K562 (cell line): ENCODE results near the gene FBXW11.

Experiments used
- BHLHE40 ChIP-seq: IDR thresholded peaks from 2 replicates; pipeline ENCODE4 v1.6.1; 2011; ENCODE audit warnings: low read length, improper control_type of control experiment
- CREB3 ChIP-seq: fragments of 450-650 bp; conservative IDR thresholded peaks from 2 replicates; pipeline ENCODE4 v1.6.1; 2016; ENCODE audit warnings: missing genetic modification characterization, low read depth, mild to moderate bottlenecking, missing compliant biosample characterization, moderate library complexity
- E2F5 ChIP-seq: sonication (generic); formaldehyde crosslinking; IDR thresholded peaks from 2 replicates; pipeline ENCODE4 v1.8.0; 2022; ENCODE audit warnings: mild to moderate bottlenecking, missing genetic modification reagents
- JUND ChIP-seq, 2 experiments: IDR thresholded peaks; 2 replicates in 1 of 2; 3 replicates in 1 of 2; pipeline ENCODE4 v1.6.1; 2011; ENCODE audit warnings: borderline replicate concordance in 2 of 2, low read depth in 2 of 2, low read length in 2 of 2, improper control_type of control experiment in 1 of 2, missing biosample characterization in 1 of 2, missing genetic modification characterization in 1 of 2, missing genetic modification reagents in 1 of 2
- KHSRP ChIP-seq: fragments of 450-650 bp; IDR thresholded peaks from 2 replicates; pipeline ENCODE4 v1.6.1; 2017
- MAFK ChIP-seq: IDR thresholded peaks from 2 replicates; pipeline ENCODE4 v1.6.1; 2011; ENCODE audit warnings: low read length, improper control_type of control experiment
- NCOA2 ChIP-seq, 2 experiments: fragments of 450-650 bp; IDR thresholded peaks; 2 replicates each; pipeline ENCODE4 v1.6.1; 2018; ENCODE audit warnings: mild to moderate bottlenecking in 2 of 2, moderate library complexity in 1 of 2; ENCODE audit not compliant: partially characterized antibody in 2 of 2
- PTBP1 ChIP-seq: fragments of 200-400 bp; formaldehyde crosslinking; IDR thresholded peaks from 2 replicates; pipeline ENCODE4 v1.6.1; 2017; ENCODE audit warnings: low read depth, low read length
- SIN3A ChIP-seq, 2 experiments: fragments of 150-350 bp in 1 of 2; IDR thresholded peaks; 2 replicates each; pipeline ENCODE4 v1.6.1; 2011 to 2016; ENCODE audit warnings: borderline replicate concordance in 2 of 2, low read depth in 2 of 2, low read length in 2 of 2, mild to moderate bottlenecking in 2 of 2, moderate library complexity in 2 of 2; ENCODE audit not compliant: control insufficient read depth in 1 of 2
- SMARCA4 ChIP-seq: fragments of 450-650 bp; IDR thresholded peaks from 2 replicates; pipeline ENCODE4 v1.6.1; 2016
- SPI1 ChIP-seq: IDR thresholded peaks from 2 replicates; pipeline ENCODE4 v1.6.1; 2011; ENCODE audit warnings: low read depth, low read length, control low read depth, borderline replicate concordance
- ZNF3 ChIP-seq: fragments of 250-450 bp; sonication (Bioruptor Pico); IDR thresholded peaks from 2 replicates; pipeline ENCODE4 v1.5.0; 2021; ENCODE audit warnings: mild to moderate bottlenecking, moderate library complexity
- TF ChIP-seq, protein P1 (sequence below), 3 experiments: IDR thresholded peaks in 2 of 3; conservative IDR thresholded peaks in 1 of 3; 2 replicates each; pipeline ENCODE4 v1.5.1; 2011 to 2012; ENCODE audit warnings: low read length in 3 of 3, mild to moderate bottlenecking in 3 of 3, control low read depth in 2 of 3, improper control_type of control experiment in 1 of 3, inconsistent platforms in 1 of 3, low read depth in 1 of 3, mixed read lengths in 1 of 3, moderate library complexity in 1 of 3; ENCODE audit not compliant: insufficient read depth in 2 of 3

DNA sequence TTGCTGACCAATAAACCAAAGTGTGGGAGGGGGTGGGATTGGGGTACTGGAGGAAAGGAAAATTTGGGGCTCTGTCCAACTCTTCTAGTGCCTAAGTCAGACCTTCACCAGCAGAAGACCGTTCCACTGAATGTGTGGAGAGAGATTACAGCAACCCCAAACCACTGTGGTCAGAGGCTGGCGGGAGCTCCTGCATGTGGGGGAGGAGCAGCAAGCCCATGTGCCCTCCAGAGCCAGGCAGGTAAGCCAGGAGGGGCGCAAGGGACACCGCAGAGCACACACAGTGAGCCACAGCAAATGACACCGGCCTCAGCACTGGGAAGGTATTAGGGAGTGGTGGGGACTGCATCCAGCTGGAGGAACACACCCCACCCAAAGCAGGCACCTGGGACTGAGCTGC, 158.0 kb downstream of the FBXW11 start:
- no peak for TF ChIP-seq MAFK
- no peak for TF ChIP-seq KHSRP
- no peak for TF ChIP-seq SIN3A (IDR thresholded peaks at IDR 0.05; ENCODE audit: borderline replicate concordance in 2 of 2, control insufficient read depth in 1 of 2, low read depth in 2 of 2, low read length in 2 of 2)
- no peak for TF ChIP-seq NCOA2 (IDR thresholded peaks at IDR 0.05; ENCODE audit: partially characterized antibody in 2 of 2)
- TF ChIP-seq, protein P1, sequence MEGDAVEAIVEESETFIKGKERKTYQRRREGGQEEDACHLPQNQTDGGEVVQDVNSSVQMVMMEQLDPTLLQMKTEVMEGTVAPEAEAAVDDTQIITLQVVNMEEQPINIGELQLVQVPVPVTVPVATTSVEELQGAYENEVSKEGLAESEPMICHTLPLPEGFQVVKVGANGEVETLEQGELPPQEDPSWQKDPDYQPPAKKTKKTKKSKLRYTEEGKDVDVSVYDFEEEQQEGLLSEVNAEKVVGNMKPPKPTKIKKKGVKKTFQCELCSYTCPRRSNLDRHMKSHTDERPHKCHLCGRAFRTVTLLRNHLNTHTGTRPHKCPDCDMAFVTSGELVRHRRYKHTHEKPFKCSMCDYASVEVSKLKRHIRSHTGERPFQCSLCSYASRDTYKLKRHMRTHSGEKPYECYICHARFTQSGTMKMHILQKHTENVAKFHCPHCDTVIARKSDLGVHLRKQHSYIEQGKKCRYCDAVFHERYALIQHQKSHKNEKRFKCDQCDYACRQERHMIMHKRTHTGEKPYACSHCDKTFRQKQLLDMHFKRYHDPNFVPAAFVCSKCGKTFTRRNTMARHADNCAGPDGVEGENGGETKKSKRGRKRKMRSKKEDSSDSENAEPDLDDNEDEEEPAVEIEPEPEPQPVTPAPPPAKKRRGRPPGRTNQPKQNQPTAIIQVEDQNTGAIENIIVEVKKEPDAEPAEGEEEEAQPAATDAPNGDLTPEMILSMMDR (IDR thresholded peaks at IDR 0.05 in 2 of 3, conservative IDR thresholded peaks at IDR 0.05 in 1 of 3; ENCODE audit: insufficient read depth in 2 of 3, low read depth in 1 of 3, low read length in 3 of 3), result no peak
- no peak for TF ChIP-seq SMARCA4
- no peak for TF ChIP-seq E2F5
- no peak for TF ChIP-seq PTBP1
- no peak for TF ChIP-seq JUND (IDR thresholded peaks at IDR 0.05; ENCODE audit: borderline replicate concordance, low read depth, low read length)
- no peak for TF ChIP-seq JUND (tag; IDR thresholded peaks at IDR 0.05; ENCODE audit: borderline replicate concordance, low read depth, low read length)
- TF ChIP-seq ZNF3 (CRISPR knock-in tag), result no peak
- TF ChIP-seq CREB3 (tag), result no peak
- TF ChIP-seq SPI1, result no peak
- TF ChIP-seq BHLHE40, result no peak
